GM12891 (cell line): ENCODE measurements around the gene LRRC15.

Experiments
- PAX5 ChIP-seq: IDR thresholded peaks from 2 replicates; pipeline ENCODE4 v1.6.1; 2011; ENCODE audit warnings: low read length, moderate library complexity, mild to moderate bottlenecking; ENCODE audit not compliant: insufficient read depth, severe bottlenecking
- POLR2A ChIP-seq: IDR thresholded peaks from 2 replicates; pipeline ENCODE4 v1.6.1; 2011; ENCODE audit warnings: low read depth, low read length, control low read depth
- POLR2AphosphoS5 ChIP-seq: IDR thresholded peaks from 2 replicates; pipeline ENCODE4 v1.6.1; 2011; ENCODE audit warnings: low read depth, low read length, control low read depth
- POU2F2 ChIP-seq: IDR thresholded peaks from 2 replicates; pipeline ENCODE4 v1.6.1; 2011; ENCODE audit warnings: low read depth, mild to moderate bottlenecking, control low read depth, low read length, moderate library complexity
- SPI1 ChIP-seq: IDR thresholded peaks from 2 replicates; pipeline ENCODE4 v1.6.1; 2011; ENCODE audit warnings: low read depth, low read length, control low read depth
- TAF1 ChIP-seq: IDR thresholded peaks from 2 replicates; pipeline ENCODE4 v1.6.1; 2011; ENCODE audit warnings: low read depth, low read length, control low read depth

- TF ChIP-seq TAF1 (no peak), POLR2A (no peak), SPI1 (no peak), POLR2AphosphoS5 (no peak), POU2F2 (no peak), PAX5 (no peak)
Measured at GRCh38 chr3:194351952-194352536, 17.5 kb downstream of the LRRC15 start.
